Measurements from ENCODE around the gene GIMAP4.
"Not testable (repeated sequence)": the region's sequence is repeated elsewhere in the genome, so short reads cannot be mapped to it uniquely, and the experiment has no call there.

Gene GIMAP4

GRCh38 chr7:150580638-150581394 is 13.6 kb downstream of the GIMAP4 start:
- DNase-seq: no peak

GRCh38 chr7:150585199-150585598 is 18.0 kb downstream of the GIMAP4 start:
- DNase-seq: no peak

- DNase-seq: no peak
Observed at GRCh38 chr7:150586068-150586784, 19.0 kb downstream of the GIMAP4 start.

GRCh38 chr7:150586785-150587152 is 19.6 kb downstream of the GIMAP4 start:
- no peak for DNase-seq

GRCh38 chr7:150587551-150587950 is 20.4 kb downstream of the GIMAP4 start:
- no peak for DNase-seq

DNA sequence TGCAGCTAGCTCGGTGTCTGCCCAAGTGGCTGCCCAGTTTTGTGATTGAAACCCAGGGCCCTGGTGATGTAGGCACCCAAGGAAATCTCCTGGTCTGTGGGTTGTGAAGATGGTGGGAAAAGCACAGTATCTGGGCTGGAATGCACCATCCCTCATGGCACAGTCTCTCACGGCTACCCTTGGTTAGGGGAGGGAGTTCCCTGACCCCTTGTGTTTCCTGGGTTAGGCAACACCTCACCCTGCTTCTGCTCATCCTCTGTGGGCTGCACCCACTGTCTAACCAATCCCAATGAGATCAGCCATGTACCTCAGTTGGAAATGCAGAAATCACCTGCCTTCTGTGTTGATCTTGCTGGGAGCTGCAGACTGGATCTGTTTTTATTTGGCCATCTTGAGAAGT is 27.6 kb downstream of the GIMAP4 start:
- DNase-seq: no peak

DNA sequence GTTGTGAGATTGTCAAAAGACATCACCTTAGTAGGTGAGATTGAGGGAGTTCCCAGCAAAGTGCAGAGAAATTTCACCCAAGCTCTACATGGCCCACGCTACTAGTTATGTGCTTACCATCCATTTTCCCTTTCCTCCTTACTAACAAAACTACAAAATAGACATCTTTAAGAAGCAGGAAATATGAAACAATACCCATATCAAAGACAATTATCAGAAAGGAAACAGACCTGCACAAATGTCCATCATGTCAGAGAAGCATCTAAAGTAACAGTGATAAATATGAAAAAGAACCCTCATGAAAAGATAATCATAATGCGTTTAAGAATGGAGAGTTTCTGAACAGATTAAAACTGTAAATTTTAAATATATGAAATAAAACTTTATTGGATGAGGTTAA is 28.2 kb downstream of the GIMAP4 start:
- DNase-seq: no peak

- DNase-seq: not testable (repeated sequence)
Observed at GRCh38 chr7:150603600-150603999, 36.4 kb downstream of the GIMAP4 start.

- DNase-seq: no peak
Observed at GRCh38 chr7:150610233-150610632, 43.0 kb downstream of the GIMAP4 start.

- DNase-seq: no peak
Observed at GRCh38 chr7:150612925-150613324, 45.7 kb downstream of the GIMAP4 start.

GRCh38 chr7:150613880-150614279 is 46.7 kb downstream of the GIMAP4 start:
- no peak for DNase-seq

GRCh38 chr7:150614426-150614825 is 47.2 kb downstream of the GIMAP4 start:
- not testable (repeated sequence) for DNase-seq

DNA sequence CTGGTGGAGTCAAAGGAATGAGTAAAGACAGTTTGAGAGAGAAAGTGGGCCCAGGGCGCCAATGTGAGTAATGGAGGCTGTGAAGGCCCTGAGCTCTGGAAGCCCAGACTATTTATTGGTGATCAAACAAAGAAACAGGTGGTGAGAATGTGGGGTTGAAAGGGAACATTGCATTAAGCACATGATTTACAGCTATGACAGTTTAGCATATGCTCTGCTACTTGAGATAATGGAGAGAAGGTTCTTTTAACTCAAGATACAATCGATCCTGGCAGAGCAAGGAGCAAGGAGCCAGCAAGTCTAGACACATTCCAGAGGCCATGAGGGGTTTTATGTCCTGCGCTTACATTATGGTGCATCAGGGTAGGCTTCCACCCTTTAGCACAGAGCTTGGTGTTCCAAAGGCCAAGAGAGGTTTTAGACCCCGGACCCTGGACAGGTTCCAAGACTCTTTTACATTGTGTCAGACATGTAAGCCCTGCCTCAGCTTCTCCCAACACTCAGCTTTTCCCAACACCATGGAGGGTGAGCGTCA is 48.1 kb downstream of the GIMAP4 start:
- DNase-seq: not testable (repeated sequence)

- DNase-seq: no peak
Observed at GRCh38 chr7:150620061-150620460, 52.9 kb downstream of the GIMAP4 start.

GRCh38 chr7:150620617-150621371 is 53.6 kb downstream of the GIMAP4 start:
- no peak for DNase-seq

DNA sequence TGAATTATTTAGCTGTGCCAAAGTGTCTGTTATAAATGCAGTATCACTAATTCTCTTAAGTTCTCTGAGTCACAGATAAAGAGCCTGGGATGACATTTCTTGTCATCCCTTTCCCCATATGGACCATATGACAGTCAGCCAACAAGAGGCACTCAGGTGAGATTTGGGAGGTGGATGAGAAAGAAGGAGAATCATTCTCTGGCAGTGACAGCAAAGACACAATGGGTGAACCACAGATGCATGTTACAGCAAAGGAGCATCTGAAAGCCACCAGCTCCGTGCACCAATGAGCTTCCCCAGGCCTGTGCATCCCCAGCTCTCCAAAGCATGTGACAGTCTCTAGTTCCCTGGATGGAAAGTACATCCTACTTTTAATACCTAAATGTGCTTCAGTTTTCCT is 54.2 kb downstream of the GIMAP4 start:
- DNase-seq: no peak
